ENCODE measurements around the gene PLD5.

The PLD5 gene

DNA sequence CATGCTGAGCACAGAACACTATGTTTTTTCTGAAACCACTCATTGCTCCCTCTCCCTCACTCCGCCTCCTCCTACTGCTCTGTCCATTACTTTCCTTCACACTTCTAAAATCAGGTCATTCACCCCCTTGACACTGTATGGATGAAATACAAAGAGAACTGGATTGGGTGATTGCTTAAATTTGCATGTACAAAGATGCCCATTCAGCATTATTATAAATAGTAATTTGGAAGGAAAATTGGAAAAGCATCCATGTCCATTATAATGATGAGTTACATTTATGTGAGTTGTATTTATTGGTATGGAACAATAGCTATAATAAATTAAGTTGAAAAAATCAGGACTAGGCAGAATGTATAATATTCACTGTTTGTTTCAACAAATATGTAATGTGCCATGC is 83.7 kb downstream of the PLD5 start:
- DNase-seq (ENCODE audit: insufficient read length, low spot score) (no peak), FAIRE-seq (no peak)
- TF ChIP-seq, protein P1, sequence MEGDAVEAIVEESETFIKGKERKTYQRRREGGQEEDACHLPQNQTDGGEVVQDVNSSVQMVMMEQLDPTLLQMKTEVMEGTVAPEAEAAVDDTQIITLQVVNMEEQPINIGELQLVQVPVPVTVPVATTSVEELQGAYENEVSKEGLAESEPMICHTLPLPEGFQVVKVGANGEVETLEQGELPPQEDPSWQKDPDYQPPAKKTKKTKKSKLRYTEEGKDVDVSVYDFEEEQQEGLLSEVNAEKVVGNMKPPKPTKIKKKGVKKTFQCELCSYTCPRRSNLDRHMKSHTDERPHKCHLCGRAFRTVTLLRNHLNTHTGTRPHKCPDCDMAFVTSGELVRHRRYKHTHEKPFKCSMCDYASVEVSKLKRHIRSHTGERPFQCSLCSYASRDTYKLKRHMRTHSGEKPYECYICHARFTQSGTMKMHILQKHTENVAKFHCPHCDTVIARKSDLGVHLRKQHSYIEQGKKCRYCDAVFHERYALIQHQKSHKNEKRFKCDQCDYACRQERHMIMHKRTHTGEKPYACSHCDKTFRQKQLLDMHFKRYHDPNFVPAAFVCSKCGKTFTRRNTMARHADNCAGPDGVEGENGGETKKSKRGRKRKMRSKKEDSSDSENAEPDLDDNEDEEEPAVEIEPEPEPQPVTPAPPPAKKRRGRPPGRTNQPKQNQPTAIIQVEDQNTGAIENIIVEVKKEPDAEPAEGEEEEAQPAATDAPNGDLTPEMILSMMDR (IDR thresholded peaks at IDR 0.05; ENCODE audit: insufficient read depth, missing control alignments): no peak

DNA sequence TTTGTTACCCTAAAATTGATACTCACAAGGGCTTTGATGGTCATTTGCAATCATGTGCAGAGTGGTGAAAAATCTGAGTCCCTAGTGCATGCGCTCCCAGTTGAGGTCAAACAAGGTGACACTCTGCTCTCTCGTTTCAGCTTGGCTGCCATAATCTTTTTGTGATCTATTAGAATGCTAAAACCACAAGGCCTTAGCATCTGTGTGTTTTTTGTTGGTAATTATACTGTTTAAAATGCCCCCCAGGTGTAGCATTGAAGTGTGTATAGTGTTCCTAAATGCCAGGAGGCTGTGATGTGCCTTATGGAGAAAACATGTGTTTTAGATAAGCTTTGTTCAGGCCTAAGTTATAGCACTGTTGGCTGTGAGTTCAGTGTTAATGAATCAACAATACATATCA is 89.3 kb downstream of the PLD5 start:
- DNase-seq (ENCODE audit: insufficient read length, low spot score): no peak
- TF ChIP-seq, protein P1 (IDR thresholded peaks at IDR 0.05; ENCODE audit: insufficient read depth, missing control alignments): no peak
- no peak for FAIRE-seq

DNA sequence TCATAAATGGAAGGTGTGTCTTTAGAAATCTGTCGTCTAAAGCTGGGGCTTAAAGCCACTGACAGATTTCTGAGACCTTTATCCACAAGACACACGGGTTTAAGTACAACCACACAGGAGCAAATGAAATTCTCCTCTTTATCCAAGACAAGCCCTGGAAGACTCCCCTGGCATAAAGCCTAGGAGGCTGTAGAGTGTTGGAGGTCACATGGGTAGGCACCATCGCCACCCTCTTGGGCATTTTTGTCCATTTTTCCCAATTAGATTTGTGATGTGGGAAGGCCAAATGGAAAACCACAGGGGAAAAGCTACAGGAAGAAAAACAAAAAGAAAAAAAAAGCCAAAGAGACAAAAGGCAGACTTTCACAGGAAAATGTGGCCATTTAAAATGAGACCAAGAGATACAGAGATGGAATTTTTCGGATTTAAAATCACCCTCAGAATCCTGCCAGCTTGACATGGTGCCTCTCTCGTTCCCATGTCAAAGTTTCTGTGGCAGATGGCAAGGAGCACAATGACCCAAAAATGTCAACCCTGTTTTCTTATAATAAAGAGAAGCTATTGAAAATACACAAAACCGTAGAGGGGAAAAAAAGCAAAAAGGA is 91.9 kb downstream of the PLD5 start:
- TF ChIP-seq, protein P1 (IDR thresholded peaks at IDR 0.05; ENCODE audit: insufficient read depth, missing control alignments): no peak
- DNase-seq (ENCODE audit: insufficient read length, low spot score): no peak
- no peak for FAIRE-seq

DNA sequence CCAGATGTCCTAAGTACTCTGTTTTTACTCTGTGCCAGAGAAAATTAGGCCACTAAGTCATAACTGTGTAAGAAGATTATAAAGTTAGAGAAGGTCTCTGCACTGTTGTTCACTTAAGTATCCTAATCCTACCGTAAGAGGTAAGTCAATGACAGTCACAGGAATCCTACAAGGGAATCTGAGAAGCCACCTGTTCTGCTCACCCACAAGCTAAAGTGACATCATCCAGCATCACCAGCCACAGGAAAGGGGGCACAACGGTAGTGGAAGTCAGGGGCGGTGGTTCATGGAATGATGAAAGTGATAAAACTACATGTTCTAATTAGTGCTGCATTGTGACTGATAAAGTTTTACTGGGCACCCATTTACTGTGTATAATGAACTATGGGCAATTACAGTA is 92.7 kb downstream of the PLD5 start:
- FAIRE-seq (no peak), DNase-seq (ENCODE audit: insufficient read length, low spot score) (no peak)

DNA sequence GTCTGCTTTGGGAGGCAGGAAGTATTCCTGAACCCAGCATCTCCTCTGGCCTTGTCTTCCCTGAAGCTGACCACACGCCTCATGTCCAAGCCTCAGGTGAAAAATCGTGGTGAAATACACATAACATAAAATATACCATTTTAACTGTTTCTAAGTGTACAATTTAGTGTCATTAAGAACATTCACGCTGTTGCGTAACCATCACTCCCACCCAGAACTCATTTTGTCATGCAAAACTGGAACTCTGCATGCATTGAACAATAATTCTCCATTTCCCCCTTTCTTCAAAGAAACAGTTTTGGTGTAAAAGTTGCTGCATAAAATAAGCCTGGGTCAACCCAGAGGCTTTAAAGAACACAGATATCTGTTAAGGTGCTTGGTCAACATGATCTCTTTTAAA is 93.5 kb downstream of the PLD5 start:
- FAIRE-seq (no peak), DNase-seq (ENCODE audit: insufficient read length, low spot score) (no peak)
- TF ChIP-seq, protein P1 (IDR thresholded peaks at IDR 0.05; ENCODE audit: insufficient read depth, missing control alignments): no peak

More for the DNA sequence above, 92.7 kb downstream of the PLD5 start:
- TF ChIP-seq, protein P1 (IDR thresholded peaks at IDR 0.05; ENCODE audit: insufficient read depth, missing control alignments): no peak

DNA sequence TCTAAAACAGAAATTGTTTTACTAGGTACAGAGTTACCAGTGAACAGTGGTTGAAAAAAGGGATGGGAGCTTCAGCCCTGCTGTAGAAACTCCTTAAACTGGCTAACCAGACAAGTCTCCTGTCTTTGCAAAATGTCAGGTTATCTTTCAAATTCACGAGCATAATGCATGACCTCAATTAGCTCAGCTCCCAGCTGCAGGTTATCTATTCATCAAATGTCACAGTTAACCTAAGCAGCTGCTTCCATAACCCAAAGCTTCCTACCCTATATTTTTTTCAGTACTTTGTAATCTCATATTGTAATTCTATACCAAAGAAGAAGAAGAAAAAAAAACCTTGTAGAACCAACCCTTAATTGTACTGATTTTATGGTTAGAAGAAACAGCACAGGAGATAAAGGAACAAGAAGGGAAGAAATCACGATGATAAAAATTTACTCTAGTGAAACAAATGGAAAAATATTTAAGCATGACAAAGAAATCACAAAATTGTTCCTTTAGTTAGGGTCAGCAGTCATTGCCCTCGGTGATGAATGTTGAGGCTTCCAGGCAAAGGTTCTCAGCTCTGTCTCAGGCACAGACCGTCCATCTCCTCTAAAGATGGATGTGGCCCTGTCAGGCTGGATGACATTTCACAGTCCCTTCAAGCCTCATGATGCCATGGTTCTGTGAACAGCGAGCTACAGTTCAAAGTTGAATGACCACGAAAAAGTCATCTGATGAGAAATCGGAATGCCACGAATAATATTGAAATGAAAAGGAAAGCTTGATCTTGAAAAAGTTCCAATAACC is 95.9 kb downstream of the PLD5 start:
- FAIRE-seq (no peak), DNase-seq (ENCODE audit: insufficient read length, low spot score) (no peak)
- TF ChIP-seq, protein P1 (IDR thresholded peaks at IDR 0.05; ENCODE audit: insufficient read depth, missing control alignments): no peak

DNA sequence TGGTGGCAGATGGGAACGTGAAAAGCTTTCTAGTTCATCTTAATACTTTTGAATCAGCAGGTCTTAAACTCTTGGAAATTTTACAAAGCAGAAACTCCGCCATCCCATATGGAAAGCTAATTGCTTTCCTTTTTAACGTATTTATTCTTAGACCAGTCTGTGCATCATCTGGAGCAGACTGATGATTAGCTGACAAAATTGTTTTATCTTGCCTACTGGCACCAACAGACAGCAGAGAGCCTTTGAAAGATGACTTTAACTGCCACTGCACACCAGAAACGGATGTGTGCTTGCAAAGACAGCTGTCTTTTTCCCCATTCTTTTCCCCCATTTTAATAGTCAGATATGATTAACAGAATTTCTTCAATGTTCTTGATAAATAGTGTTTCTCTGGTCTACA is 97.0 kb downstream of the PLD5 start:
- TF ChIP-seq, protein P1 (IDR thresholded peaks at IDR 0.05; ENCODE audit: insufficient read depth, missing control alignments): no peak
- FAIRE-seq (no peak), DNase-seq (ENCODE audit: insufficient read length, low spot score) (no peak)

Measured in D721Med (cell line).